RWPE2 (cell line): ENCODE measurements around the gene CALML6.

ENCODE experiments used
- ATAC-seq: fragments of 200-7000 bp; cut with Tn5 transposase; 3 replicates; pipeline ENCODE4 v1.9.1; 2021; ENCODE audit warnings: low read depth
- DNase-seq: peaks from one replicate; pipeline ENCODE4 v3.0.0-alpha.2; 2020; ENCODE audit warnings: low spot score
- H3K27ac ChIP-seq: fragments of 450-650 bp; 2 replicates; pipeline ENCODE4 v1.5.1; 2017; ENCODE audit warnings: mild to moderate bottlenecking; ENCODE audit not compliant: poor library complexity, severe bottlenecking
- H3K27me3 ChIP-seq: fragments of 250-450 bp; sonication (Bioruptor Pico); 2 replicates; pipeline ENCODE4 v1.5.1; 2021; ENCODE audit warnings: mild to moderate bottlenecking, moderate library complexity; ENCODE audit not compliant: insufficient read depth, poor library complexity, severe bottlenecking
- H3K36me3 ChIP-seq: fragments of 250-450 bp; sonication (Bioruptor Pico); 2 replicates; pipeline ENCODE4 v1.5.1; 2020; ENCODE audit warnings: low read depth, mild to moderate bottlenecking, moderate library complexity
- H3K4me1 ChIP-seq: fragments of 250-450 bp; sonication (Bioruptor Pico); 2 replicates; pipeline ENCODE4 v1.5.1; 2021; ENCODE audit warnings: mild to moderate bottlenecking, moderate library complexity; ENCODE audit not compliant: insufficient read depth, poor library complexity, severe bottlenecking
- H3K4me3 ChIP-seq: fragments of 250-450 bp; sonication (Bioruptor Pico); 2 replicates; pipeline ENCODE4 v1.5.1; 2021; ENCODE audit warnings: mild to moderate bottlenecking, moderate library complexity; ENCODE audit not compliant: severe bottlenecking
- H3K9me3 ChIP-seq: fragments of 250-450 bp; sonication (Bioruptor Pico); 2 replicates; pipeline ENCODE4 v1.5.1; 2021; ENCODE audit warnings: mild to moderate bottlenecking, moderate library complexity; ENCODE audit not compliant: severe bottlenecking
- CTCF ChIP-seq: fragments of 450-650 bp; IDR thresholded peaks from one replicate; pipeline ENCODE4 v1.5.1; 2017; ENCODE audit warnings: mild to moderate bottlenecking, moderate library complexity; ENCODE audit not compliant: poor library complexity, severe bottlenecking

Gene CALML6

GRCh38 chr1:1937549-1938275 is 22.7 kb downstream of the CALML6 start:
- no peak for DNase-seq
- Histone ChIP-seq H3K36me3 (no peaks in the 10 kb centered on the region), H3K4me3 (no peak overlapping the region), H3K27ac (no peak overlapping the region), H3K9me3 (no peaks in the 10 kb centered on the region), H3K4me1 (no peaks in the 10 kb centered on the region), H3K27me3 (no peaks in the 10 kb centered on the region)
- TF ChIP-seq CTCF = no peak
- ATAC-seq = no peak

- ATAC-seq (no peak), DNase-seq (no peak)
- Histone ChIP-seq H3K27ac (no peak overlapping the region), H3K9me3 (no peaks in the 10 kb centered on the region), H3K36me3 (no peaks in the 10 kb centered on the region), H3K4me1 (no peaks in the 10 kb centered on the region), H3K27me3 (no peaks in the 10 kb centered on the region), H3K4me3 (no peak overlapping the region)
- no peak for TF ChIP-seq CTCF
These were observed 23.2 kb downstream of the CALML6 start for GRCh38 chr1:1938276-1938573.

- Histone ChIP-seq H3K4me1 (no peaks in the 10 kb centered on the region), H3K9me3 (no peaks in the 10 kb centered on the region)
These were observed 23.7 kb downstream of the CALML6 start for GRCh38 chr1:1938613-1939295.

GRCh38 chr1:1939296-1940122 is 24.4 kb downstream of the CALML6 start:
- Histone ChIP-seq H3K27ac (no peak overlapping the region), H3K9me3 (no peaks in the 10 kb centered on the region), H3K4me3 (no peak overlapping the region), H3K27me3 (no peaks in the 10 kb centered on the region), H3K4me1 (no peaks in the 10 kb centered on the region), H3K36me3 (no peaks in the 10 kb centered on the region)
- ATAC-seq (no peak), DNase-seq (no peak)
- no peak for TF ChIP-seq CTCF

More at GRCh38 chr1:1938613-1939295, 23.7 kb downstream of the CALML6 start:
- TF ChIP-seq CTCF = no peak
- no peak for DNase-seq
- Histone ChIP-seq H3K36me3 (no peaks in the 10 kb centered on the region), H3K4me3 (no peak overlapping the region), H3K27ac (no peak overlapping the region), H3K27me3 (no peaks in the 10 kb centered on the region)
- ATAC-seq = no peak
